Stimulated activated CD4-positive, alpha-beta T cell treated with anti-CD3 and anti-CD28 coated beads, Interleukin-4, amount 100 ng/mL, for 1 hour (primary cell): ENCODE data around the gene ANXA8.

ENCODE experiments used
- DNase-seq: peaks from one replicate; pipeline ENCODE4 v3.0.0-alpha.2; 2020

The ANXA8 gene

DNA sequence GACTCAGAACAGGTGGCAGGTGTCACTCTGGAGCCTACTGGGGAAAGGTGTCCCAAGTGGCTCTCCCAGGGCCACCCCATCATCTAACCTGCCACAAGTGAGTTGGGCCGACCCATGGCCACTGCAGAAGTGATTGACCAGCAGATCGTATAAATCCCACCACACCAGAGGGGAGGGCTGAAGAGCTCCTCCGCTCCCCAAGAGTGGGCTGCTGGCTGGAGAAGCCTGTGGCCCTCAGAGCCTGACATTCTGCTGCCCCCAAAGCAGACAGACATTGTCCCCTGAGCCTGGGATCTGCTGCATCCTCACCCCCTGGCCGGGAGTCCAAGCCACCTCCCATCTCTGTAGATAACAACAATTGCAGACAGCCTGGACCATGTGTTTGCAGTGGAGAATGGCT lies 36.7 kb downstream of the ANXA8 start:
- DNase-seq = no peak

DNA sequence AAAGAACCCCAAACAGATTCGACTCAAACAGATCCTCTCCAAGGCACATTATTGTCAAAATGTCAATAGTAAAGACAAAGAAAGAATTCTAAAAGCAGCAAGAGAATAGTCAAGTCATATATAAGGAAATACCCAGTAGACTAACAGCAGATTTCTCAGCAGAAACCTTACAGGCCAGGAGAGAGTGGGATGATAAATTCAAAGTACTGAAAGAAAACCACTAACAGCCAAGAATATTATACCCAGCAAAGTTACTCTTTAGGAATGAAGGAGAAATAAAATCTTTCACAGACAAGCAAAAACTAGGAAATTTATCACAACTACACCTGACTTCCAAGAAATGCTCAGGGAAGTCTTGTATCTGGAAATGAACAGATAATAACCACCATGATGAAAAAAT lies 38.2 kb downstream of the ANXA8 start:
- DNase-seq = no peak

DNA sequence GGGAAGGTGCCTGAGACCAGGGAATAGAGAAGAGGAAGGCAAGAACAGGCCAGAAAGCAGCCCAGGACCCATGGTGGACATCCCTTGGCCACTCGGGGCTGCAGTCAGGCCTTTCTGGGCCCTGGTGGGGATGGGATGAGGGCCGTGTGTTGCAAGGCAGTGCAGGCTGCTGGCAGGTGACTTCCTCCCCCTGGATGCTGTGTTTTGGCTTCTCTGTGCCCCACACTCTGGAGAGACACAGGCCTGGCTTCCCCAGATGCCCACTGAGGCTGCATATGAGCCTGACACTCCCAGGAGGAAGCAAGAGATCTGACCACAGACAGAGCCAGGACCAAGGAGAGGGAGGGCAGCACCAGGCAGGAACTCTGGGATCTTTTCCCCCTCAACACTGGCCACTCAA lies 39.9 kb downstream of the ANXA8 start:
- DNase-seq = no peak

DNA sequence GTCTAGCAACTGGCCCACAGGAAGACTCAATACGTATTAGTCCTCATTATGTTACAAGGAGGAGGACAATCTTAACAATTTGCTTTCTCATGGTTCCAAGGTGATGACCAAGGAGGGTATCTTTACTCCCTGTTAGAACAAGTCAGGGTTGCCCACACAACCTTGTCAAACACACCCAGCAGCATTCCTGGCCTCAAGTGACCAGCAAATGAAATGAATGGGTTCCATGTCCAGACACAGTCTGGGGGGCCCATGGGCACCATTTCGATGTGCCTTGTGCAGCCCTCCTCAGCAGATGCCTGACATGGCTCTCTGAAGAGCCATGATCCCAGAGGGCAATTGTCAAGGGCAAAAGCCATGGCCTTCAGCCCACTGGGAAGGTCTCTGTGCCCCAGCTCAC lies 40.8 kb downstream of the ANXA8 start:
- DNase-seq = no peak

DNA sequence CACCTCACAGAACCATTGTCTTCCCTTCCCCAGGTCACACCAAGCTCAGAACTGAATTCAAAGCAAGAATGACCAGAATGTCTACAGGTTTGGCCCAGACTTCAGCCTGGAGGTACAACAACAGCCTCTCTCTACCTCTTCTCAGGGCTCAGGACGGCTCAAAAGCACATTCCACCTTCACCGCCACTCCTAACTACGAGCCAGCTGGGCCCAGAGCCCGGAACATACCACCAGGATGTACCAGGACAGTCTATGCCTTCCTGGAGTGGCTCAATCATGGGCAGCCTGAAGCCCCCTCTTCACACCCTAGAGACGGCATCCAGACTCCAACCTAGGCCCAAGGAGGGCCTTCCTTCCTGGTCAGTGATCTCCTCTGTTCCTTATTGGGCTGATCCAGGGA lies 41.6 kb downstream of the ANXA8 start:
- DNase-seq = no peak

DNA sequence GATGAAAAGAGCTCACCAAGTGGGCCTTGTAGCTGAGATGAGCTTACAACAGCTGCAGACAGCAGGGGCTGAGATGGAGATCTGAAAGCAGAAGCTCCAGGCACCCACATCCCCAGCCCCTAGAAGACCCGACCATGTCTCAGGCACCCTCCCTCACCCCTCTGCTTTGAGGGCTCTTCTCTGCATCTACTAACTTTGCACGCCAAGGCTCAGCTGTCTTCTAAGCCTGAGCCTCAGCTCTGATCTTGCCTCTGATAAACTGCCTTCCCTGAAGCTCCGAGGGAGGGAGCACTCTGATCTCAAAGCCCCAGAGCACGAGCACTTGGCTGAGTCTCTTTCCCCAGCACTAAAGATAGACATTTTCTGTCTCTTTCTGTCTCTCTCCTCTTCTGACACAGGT lies 42.0 kb downstream of the ANXA8 start:
- no peak for DNase-seq

DNA sequence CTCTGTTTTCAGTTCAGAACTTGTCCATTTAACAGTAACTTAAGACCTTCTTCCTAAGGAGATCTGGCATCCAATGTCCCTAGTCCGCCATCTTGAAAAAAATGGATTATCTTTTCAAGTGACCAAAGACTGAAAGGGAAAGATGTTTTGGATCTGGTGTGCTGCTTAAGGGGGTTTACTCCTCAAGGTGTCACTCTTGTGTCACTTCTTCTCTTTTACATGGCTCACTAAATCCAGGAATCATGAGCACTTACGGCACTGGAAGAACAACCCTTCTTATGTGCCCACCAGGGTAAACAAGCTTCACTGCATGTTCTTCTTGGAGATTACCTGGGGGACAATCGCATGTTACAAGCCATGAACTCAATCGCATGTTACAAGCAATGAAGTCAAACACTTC lies 43.7 kb downstream of the ANXA8 start:
- no peak for DNase-seq

DNA sequence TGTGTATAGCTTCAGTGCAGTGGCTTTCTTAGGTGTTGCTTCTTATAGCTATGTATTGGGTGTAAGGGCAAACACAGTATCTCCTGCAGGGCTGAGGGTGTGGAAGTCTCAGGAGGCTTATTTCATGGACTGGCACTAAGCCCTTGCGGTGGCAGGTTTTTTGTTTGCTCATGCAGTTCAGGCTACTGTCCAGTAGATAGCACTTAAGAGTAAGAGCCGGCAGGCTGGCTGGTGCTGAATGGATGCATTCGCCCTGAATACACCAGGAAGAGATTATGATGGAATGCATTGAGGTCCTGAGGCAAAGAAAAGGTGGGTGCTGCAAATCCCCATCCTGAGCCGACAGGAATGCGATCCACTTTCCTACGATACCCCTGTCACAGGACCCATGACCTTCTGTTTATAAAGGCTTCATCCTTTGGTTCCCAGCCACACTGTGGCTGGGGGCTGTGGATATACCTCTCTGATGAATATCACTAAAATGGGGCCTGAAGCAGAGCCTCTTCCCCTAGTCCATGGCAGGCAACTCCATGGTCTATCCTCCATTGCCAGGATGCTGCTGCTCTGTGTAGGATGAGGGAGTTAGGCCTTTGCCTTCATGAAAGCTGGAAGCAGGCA lies 44.9 kb downstream of the ANXA8 start:
- DNase-seq = no peak

DNA sequence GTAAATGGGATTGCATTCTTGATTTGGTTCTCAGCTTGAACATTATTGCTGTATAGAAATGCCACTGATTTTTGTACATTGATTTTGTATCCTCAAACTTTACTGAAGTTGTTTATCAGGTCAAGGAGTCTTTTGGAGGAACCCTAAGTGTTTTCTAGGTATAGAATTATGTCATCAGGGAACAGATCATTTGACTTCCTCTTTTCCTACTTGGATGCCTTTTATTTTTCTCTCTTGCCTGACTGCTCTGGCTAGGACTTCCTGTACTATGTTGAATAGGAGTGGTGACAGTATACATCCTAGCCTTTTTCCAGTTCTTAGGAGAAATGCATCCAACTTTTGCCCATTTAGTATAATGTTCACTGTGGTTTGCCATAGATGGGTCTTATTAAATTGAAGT lies 48.8 kb downstream of the ANXA8 start:
- no peak for DNase-seq

DNA sequence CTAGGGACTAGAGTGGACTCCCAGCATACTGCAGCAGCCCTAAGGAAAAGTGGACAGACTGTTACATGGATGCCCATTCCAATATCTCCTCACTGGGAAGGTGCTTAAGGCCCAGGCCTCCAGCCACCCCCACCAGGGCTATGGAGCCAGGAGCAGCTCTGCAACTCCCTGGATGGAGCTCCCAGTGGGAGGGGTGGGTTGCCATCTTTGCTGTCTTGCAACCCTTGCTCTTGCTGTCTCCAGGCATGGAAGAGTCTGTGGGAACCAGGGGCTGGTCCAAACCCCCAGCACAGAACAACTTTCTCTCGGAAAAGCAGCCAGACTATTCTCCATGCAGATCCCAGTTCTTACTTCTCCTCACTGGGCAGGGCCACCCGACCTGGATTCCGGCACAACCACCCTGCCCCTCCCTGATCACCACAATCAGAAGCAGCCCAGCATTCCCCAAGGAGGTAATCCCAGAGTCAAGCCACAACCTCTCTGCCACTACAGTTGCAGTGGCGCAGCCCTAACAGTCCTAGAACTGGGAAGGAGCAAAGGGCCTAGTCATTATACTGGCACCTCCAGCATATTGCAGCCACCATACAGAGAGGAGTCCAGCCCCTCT lies 58.0 kb downstream of the ANXA8 start:
- DNase-seq = no peak

DNA sequence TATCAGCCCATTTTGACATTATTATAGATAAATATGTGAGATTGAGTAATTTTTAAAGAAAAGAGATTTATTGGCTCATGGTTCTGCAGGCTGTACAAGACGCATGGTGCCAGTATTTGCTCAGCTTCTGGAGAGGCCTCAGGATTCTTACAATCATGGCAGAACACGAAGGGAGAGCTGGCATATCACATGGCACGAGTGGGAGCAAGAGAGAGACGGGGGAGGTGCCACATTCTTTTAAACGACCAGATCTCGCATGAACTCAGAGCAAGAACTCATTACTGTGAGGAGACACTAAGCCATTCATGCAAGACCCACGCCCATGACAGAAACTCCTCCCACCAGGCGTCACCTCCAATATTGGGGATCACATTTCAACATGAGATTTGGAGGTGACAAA lies 59.7 kb downstream of the ANXA8 start:
- DNase-seq = no peak

DNA sequence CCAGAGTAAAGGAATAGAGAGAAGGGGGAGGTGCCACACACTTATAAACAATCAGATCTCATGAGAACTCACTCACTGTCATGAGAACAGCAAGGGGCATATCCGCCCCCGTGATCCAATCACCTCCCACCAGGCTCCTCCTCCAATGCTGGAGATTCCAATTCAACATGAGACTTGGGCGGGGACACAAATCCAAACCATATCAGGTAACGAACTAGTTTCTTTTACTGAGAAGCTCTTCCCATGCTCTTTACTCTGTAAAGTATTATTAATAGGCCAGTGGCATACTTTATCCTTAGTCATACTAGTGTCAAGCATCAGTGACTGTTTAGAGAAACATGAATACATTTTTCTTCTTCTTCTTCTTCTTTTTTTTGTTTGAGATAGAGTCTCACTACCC lies 60.4 kb downstream of the ANXA8 start:
- DNase-seq = no peak

DNA sequence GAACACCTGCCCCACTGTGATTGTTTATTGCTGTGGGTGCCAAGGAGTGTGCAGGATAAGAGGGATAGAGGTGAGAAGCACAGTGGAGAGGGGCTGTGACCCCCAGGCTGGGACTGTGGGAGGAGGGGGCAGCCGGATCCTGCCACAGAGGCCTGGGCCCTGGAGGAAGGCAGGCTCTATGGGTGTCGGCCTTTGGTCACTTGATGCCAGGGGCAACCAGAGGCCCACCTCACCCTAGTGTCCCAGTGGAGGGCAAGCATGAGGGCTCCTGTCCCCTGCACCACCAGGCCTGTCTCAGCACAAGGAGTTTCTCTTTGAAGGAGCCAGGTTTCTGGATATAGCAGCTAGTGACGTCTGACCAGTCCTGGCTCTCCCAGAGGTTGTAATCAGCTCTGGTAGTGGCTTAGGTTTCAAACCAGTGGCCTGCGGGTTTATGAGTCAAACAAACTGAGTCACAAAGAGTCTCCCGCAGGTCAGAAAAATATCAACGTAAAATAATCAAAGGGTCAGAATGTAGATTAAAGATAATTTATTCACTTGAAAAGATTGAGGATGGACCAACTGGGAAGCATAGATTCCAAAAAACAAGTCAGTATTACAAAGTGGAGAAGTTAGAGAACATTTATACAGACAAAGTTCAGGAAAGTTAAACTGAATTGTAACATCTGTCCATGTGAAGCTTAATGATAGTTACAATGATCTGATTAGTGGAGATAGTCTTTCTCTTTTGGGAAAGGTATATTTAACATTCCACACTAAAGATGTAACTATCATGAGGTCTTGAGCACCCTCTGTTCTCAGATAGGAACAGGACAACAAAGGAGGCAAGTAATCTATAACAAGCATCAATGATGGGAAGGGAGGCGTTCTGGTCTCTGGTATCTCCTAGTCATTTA lies 62.6 kb downstream of the ANXA8 start:
- DNase-seq = no peak

DNA sequence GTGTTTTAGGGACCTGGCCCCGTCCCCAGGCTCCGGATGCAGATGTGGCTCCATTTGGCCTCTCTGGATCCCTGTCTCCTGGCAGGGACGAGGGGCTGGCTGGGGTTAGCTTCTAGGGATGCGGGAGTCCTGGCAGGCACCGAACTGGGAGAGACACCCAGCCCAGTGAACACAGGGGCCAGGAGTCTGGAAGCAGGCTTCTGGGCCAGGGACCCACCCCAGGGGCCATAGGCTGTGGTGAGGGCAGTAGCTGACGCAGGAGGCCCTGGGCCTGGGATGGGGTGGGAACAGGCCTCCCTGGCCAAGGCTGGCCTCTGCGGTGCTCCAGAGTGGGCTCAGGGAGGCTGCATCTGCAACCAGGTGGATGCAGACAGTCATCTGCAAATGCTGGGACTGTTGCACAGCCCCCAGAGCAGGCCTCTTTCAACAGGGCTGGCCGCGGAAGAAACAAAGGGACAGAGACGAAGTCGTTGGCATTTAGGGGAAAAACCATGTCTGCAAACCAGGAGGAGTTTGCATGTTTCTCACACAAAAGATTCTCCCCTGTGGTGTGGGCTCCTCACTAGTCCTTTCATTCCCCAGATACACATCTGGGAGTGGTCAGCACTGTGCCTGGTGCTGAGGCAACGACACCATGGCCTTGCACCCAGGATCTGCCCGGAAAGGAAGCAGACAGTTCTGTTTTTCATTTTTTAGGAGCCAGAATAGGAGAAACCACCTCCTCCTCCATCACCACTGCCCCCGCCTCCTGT lies 63.4 kb downstream of the ANXA8 start:
- no peak for DNase-seq

DNA sequence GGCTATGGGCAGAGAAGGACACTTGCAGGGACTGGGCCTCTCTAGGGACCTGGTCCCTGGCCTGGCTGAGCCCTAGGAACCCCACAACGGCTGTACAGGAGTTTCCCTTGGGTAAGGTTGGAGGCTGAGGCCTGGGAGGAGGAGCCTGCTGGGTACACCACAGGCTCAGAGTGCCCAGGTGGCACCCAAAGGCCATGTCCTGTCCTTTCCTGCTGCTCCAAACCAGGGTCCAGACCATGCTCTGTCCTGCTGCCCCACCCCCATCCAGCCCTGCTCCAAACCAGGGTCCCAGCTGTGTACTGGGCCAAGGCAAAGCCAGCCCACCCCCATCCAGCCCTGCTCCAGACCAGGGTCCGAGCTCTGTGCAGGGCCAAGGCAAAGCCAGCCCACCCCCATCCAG lies 64.5 kb downstream of the ANXA8 start:
- no peak for DNase-seq

DNA sequence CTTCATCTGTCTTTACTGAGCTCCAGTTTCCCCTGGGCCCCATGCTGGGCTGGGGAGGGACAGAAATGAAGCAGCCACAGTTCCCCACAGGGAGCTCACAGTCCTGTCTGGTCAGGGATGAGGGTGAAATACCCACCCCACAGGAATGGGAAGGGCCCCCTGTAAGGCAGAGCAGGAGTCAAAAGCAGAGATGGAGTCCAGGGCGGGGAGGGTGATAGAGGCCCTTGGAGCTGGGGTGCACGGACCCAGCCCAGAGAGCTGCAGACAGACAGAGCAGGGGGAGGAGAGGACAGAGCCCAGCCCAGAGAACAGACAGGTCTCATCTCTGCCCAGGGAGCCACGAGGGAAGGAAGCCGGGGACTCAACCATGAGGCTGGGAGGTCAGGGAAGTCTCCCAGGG lies 64.9 kb downstream of the ANXA8 start:
- no peak for DNase-seq

DNA sequence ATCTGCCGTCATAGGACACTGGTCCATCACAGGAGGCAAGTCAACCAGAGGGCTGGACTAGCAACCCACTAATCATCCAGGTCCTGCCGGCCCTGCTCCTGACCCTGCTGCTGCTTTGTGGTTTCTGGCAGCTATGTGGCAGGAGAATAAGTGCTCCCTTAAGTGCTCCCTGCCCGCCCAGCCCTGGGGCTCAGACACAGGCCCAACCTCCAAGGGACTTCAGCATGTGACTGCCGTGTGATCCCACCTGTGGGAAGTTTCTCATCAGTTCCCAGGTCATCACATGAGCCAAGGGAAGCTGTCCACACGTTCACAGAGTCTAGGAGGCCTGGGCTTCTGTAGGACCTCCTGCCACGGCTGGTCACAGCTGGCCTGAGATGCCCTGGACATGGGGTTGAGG lies 65.6 kb downstream of the ANXA8 start:
- no peak for DNase-seq
